DMS114 treated with DMSO at 0.1 percent for 48 hours (cell line): ENCODE results near the gene PPP1R9B.
A peak's percentile ranks its signal among the peaks of the same experiment; 100 is the strongest.

Experiments used
- DNase-seq: peaks from one replicate; lab custom pipeline; 2025; ENCODE audit not compliant: unreplicated experiment; lab: John Stamatoyannopoulos, UW

PPP1R9B gene

GRCh38 chr17:50175035-50175807 is 24.7 kb upstream of the PPP1R9B start:
- no peak for DNase-seq

GRCh38 chr17:50174444-50174843 is 24.0 kb upstream of the PPP1R9B start:
- DNase-seq = no peak

GRCh38 chr17:50173335-50173941 is 23.0 kb upstream of the PPP1R9B start:
- no peak for DNase-seq

GRCh38 chr17:50172936-50173334 is 22.5 kb upstream of the PPP1R9B start:
- DNase-seq = no peak

- DNase-seq = no peak
Measured at GRCh38 chr17:50172130-50172529, 21.7 kb upstream of the PPP1R9B start.

- no peak for DNase-seq
Measured at GRCh38 chr17:50171371-50172071, 21.0 kb upstream of the PPP1R9B start.

- no peak for DNase-seq
Measured at GRCh38 chr17:50170662-50171370, 20.3 kb upstream of the PPP1R9B start.

- no peak for DNase-seq
Measured at GRCh38 chr17:50169881-50170459, 19.5 kb upstream of the PPP1R9B start.

GRCh38 chr17:50169121-50169764 is 18.8 kb upstream of the PPP1R9B start:
- peak; percentile 32 for DNase-seq

- no peak for DNase-seq
Measured at GRCh38 chr17:50168319-50168718, 17.8 kb upstream of the PPP1R9B start.

- DNase-seq = no peak
Measured at GRCh38 chr17:50167371-50167770, 16.9 kb upstream of the PPP1R9B start.

- DNase-seq = no peak
Measured at GRCh38 chr17:50166518-50167181, 16.2 kb upstream of the PPP1R9B start.

- DNase-seq = no peak
Measured at GRCh38 chr17:50165867-50166517, 15.5 kb upstream of the PPP1R9B start, which contains the start of gene SGCA. Gene SGCA, plus strand, starts transcription at chr17:50166005. Its CDS starts 36 bp downstream, at chr17:50166041.

GRCh38 chr17:50165466-50165865 is 15.0 kb upstream of the PPP1R9B start:
- DNase-seq = no peak

- DNase-seq = no peak
Measured at GRCh38 chr17:50165066-50165465, 14.6 kb upstream of the PPP1R9B start.

- DNase-seq = no peak
Measured at GRCh38 chr17:50164697-50164988, 14.2 kb upstream of the PPP1R9B start.

- DNase-seq = no peak
Measured at GRCh38 chr17:50163843-50164696, 13.6 kb upstream of the PPP1R9B start.

- DNase-seq = no peak
Measured at GRCh38 chr17:50162466-50163254, 12.2 kb upstream of the PPP1R9B start.
